Activated CD4-positive, CD25-positive, alpha-beta regulatory T cell treated with anti-CD3 and anti-CD28 coated beads, Interleukin-2, amount 50 U/mL, for 72 hours (primary cell): Measurements from ENCODE around the gene HMCN2.
"Not testable (repeated sequence)": the region's sequence is repeated elsewhere in the genome, so short reads cannot be mapped to it uniquely, and the experiment has no call there.

Source experiments
- DNase-seq: peaks from one replicate; pipeline ENCODE4 v3.0.0; 2021

The HMCN2 gene

DNA sequence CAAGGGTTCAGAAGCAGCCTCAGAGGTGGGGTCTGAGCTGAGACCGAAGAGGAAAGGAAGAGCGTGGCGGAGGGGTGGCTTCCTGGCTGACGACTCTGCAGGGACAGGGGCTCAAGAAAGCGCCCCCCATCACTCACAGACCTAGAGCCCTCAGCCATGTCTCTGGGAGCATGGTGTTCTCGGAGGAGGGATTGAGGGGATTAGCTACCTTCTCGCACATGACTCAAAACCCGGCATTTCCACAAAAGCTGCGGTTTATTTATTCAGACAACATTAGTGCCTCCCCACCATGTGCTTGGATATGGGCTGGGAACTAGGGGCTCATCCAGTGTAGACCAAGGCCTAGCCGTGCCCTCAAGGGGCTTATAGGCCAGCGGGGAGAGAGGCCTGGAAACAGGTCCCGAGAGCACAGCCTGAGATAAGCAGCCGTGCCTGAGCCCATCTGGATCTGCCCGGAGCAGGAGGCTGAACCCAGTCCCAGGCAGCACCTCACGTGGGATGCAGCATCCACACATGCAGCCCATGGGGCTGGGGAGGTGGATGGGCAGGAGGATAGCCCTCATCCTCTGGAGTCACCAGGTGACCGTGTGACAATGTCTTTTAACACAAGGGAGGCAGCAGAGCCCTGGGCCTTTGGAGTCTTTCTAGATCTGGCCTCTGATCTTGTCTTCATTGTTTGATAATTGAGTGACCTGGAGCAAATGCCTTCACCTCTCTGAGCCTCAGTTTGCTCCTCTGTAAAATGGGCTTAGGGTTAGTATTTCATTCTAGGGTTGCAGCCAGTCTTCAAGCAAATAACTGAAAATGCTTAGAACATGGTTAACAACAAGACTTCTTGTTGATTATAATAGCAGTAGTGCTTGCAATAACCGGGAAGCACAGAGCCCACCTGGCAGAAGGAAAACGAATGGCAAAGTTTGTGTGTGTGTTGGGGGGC is 878 bp upstream of the HMCN2 start:
- no peak for DNase-seq

GRCh38 chr9:130266236-130267098 is 907 bp downstream of the HMCN2 start:
- no peak for DNase-seq

- no peak for DNase-seq
These were observed 2.4 kb downstream of the HMCN2 start for GRCh38 chr9:130267930-130268329.

DNA sequence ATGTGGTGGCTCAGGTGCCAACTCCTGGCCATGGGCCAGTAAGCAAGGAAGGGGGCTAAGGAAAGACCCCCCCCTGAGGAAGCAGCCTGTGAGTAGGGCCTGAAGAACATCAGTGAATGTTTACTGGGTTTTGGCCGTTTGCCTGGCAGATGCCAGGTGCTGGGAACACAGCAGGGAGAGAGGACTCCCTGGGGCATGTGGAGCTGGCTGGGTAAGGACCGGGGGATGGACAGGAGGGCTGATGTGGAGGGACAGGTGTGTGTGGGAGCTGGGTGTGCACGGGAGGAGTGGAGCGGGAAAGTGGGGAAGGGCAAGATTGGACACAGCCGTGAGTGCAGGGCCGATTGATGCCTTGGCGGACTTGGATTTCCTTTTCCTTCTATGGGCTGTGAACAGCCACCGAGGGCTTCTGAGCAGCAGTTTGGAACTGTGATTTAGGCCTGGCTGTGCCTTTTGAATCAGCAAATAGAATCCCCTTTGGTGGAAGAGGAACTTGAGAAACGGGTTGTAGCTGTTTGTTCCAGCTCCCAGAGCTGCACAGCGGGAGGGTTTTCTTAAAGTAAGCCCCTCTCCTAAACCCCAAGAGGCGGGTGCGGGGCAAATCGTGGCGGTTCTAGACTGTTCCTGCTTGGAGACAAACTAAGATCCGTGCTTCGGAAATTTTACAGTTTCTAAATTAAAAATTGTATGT is 3.1 kb downstream of the HMCN2 start:
- no peak for DNase-seq

GRCh38 chr9:130271473-130271872 is 5.9 kb downstream of the HMCN2 start:
- no peak for DNase-seq

DNA sequence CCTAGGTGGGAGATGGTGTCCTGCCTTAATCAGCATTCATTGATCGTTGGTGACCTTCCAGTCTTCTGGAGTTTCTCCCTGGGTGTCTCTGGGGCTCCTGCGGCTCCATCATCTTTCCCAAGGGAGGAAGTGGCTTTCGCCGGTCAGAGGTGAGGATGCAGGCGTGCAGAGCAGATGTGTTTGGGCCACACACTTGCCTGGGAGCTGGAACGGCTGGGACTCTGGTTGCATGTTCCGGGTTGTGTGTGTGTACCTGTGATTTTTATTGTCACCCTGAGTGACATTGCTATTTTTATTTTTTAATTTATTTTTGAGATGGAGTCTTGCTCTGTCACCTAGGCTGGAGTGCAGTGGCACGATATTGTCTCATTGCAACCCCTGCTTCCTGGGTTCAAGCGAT is 9.6 kb downstream of the HMCN2 start:
- no peak for DNase-seq

GRCh38 chr9:130276121-130276520 is 10.6 kb downstream of the HMCN2 start:
- DNase-seq, result no peak

DNA sequence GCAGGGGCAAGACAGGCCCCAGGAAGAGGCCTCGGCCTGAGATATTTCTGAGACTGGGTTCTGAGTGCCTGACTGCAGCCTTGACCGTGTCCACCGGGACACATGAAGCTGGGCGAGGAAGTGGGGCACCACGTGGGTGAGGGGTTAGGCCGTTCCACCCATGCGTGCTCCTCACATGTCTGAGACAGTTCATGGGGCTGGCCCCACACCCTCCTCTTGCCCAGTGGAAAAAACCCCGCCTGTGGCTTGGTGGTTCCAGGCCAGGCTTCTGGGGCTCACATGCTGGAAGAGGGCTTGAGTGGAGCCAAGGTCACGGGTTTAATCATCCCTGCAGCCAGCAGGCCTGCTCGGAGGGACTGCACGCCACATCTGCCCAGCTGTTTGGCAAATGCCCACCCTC is 11.4 kb downstream of the HMCN2 start:
- no peak for DNase-seq

DNA sequence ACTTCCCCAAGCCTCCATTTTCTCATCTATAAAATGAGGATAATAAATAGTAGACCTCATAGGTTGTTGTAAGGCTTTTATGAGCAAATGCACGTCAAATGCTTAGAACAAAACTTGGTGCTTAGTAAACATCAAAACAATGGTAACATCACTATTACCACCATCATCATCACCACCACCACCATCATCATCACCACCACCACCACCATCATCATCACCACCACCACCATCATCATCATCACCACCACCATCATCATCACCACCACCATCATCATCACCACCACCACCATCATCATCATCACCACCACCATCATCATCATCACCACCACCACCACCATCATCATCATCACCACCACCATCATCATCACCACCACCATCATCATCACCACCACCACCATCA is 12.0 kb downstream of the HMCN2 start:
- DNase-seq, result not testable (repeated sequence)

DNA sequence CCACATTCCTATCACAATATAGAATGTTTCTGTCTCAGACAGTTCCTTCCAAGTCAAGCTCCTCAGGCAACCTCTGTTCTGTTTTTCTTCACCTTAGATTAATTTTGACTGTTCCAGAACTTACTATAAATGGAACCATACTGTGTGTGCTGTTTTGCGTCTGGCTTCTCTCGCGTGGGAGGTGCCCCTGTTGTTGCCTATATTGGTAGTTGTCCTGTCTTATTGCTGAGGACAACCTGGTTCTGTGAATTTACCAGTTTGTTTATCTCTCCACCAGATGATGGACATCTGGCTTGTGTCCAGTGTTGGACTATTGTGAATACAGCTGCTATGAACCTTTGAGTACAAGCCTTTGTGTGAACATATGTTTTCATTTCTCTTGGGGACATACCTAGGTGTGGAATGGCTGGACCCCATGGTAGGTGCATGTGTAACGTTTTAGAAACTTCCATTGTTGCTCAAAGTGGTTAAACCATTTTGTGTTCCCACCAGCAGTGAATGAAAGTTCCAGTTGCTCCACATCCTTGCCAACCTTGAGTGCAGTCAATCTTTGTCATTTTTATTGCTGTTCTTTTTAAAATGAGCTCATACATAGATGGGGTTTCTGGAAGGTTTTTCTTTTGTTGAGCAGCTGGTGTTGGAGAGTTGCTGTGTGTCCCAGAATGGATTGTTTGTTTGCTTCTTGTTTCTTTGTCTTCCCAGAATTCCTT is 18.1 kb downstream of the HMCN2 start:
- DNase-seq, result no peak

DNA sequence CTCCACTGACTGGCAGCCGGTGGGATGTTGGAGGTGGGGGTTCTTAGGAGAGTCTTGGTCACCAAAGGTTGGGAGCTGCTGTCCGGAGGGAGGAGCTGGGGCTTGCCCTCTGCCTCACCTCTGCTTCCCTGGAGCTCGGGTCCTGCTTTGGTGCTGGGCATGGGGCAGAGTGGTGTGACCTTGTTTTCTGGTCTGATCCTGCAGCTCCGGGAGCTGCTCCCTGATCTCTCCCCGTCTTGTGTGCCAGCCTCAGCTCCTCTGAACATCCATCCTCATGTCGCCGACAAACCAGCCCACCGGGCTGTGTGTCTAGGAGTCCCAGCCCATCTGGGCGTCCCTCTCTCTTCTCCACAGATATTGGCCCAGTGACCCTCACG is 18.7 kb downstream of the HMCN2 start:
- no peak for DNase-seq

- no peak for DNase-seq
These were observed 19.1 kb downstream of the HMCN2 start for GRCh38 chr9:130284690-130285089.

GRCh38 chr9:130285271-130285670 is 19.7 kb downstream of the HMCN2 start:
- DNase-seq, result no peak

DNA sequence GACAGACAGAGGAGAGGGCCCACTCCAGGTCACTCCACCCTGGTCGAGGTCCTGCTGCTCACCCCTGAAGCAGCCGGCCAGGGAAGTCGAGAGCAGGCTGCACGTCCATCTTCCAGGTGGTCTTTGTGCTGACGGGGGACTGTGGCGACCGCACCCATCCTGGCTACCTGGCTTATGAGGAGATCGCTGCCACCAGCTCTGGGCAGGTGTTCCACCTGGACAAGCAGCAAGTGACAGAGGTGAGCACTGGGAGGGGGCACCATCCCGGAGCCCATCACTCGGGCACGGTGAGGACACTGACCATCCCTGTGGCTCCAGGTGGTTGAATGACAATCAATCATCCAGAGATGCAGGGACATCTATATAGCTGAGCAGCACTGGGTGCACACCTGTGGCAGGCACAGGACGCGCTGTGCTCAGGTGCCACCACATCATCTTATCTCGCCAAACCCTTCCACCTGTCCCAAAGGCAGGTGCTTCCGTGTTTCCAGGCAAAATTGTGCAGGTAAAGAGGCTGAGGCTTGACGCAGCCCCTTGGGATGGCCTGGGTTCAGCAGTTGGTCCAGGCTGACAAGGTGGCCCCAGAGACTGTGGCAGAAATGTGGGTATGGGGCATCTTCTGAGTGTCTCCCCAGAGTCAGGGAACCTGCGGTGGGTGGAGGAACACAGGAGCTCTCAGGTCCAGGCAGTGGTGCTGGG is 20.7 kb downstream of the HMCN2 start:
- no peak for DNase-seq

GRCh38 chr9:130286781-130287428 is 21.3 kb downstream of the HMCN2 start:
- DNase-seq, result no peak

DNA sequence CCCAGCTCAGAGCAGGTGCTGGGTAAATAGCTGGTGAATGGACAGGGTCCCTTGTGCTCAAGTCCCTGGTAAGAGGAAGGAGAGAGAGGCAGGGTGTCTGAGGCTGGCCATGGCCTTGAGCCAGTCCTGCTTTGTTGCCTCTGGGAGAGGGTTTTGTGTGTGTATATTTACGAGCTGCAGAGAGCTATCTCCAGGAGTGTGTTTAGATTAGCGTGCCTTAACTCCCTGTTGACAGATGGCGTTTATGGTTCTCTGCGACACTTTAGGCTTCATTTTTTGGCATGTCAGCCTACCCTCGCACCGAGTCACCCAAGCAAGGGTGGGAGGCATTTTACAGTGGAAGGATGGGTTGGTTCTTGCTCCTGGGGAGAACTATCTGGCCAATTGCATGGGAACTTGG is 22.2 kb downstream of the HMCN2 start:
- no peak for DNase-seq

DNA sequence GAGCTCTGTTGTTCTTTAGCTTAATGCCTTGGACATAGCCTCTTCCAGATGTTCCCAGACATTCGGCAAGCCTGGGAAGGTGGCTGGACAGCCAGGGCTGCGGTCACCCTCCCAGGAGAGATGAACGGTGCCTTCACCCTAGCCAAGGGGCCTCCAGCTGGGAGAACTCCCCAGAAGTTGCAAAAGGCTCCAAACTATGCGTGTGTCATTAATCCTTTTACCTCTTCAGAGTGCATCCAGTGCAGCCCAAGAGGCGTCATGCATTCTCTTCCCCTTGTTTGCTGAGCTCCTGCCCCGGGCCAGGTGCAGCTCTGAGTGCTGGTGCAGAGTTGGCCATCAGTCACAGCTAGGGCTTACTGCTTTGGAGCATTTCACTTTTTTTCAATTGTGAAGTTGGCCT is 22.8 kb downstream of the HMCN2 start:
- DNase-seq, result no peak

DNA sequence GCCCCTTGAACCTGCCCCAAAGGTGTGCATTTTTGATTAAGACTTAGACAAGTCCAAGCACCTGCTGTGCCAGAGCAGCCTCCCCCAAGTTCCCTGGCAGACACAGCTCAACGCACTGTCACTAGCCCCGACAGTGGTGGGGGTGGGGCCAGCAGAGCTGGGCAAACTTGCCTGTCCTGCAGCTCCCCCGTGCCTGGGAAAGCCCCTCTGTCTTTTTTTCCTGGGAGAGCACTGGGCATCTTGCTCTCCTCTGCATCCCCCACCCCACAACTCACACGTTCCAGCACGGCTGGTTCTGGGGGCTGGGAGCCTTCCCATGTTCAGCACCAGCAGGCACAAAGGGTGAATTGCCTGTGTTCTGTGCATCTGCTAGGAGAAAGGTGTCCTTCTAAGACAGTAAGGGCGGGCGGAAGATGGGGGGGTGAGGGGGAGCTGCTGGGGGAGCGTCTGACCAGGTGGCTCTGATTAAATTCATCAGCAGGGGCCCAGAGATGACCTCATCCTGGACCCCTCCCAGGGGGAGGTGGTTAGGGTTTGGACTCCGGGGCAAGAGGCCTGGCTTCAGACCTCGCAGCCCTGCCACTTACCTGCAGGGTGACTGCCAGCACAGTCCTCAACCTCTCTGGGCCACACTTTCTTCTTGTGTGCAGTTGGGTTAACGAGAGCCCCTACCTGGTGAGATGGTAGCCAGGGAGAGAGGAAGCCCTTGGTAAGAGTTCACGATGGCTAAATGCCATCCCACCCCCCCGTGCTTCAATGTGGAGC is 23.5 kb downstream of the HMCN2 start:
- no peak for DNase-seq

GRCh38 chr9:130289711-130290241 is 24.2 kb downstream of the HMCN2 start:
- no peak for DNase-seq
